T-helper 2 cell treated with Interferon-gamma antibody and Interleukin-4, amounts not matched to agents 5 μg/mL and 100 μg/mL, for 36 hours (primary cell): ENCODE results near the gene ANO10.
"Not testable (repeated sequence)": the region's sequence is repeated elsewhere in the genome, so short reads cannot be mapped to it uniquely, and the experiment has no call there.

Experiments
- DNase-seq: peaks from one replicate; pipeline ENCODE4 v3.0.0; 2021; ENCODE audit warnings: low spot score
- H3K27ac Mint-ChIP-seq: one replicate; pipeline ENCODE4 v1.8.0; 2021; ENCODE audit warnings: mild to moderate bottlenecking, mixed read lengths
- H3K27me3 Mint-ChIP-seq: one replicate; pipeline ENCODE4 v1.8.0; 2021; ENCODE audit warnings: low read depth, mixed read lengths
- H3K36me3 Mint-ChIP-seq: one replicate; pipeline ENCODE4 v1.8.0; 2021; ENCODE audit warnings: low read depth, mixed read lengths
- H3K4me1 Mint-ChIP-seq: one replicate; pipeline ENCODE4 v1.8.0; 2021; ENCODE audit warnings: low read depth, mixed read lengths
- H3K4me3 Mint-ChIP-seq: one replicate; pipeline ENCODE4 v1.8.0; 2022; ENCODE audit warnings: mild to moderate bottlenecking, moderate library complexity, mixed read lengths
- H3K9me3 Mint-ChIP-seq: one replicate; pipeline ENCODE4 v1.8.0; 2021; ENCODE audit warnings: mixed read lengths

The ANO10 gene

GRCh38 chr3:43505351-43505750, 116.5 kb downstream of the ANO10 start:
- DNase-seq = no peak
- Mint-ChIP-seq H3K4me1 (no peaks in the 10 kb centered on the region), H3K27ac (no peak overlapping the region), H3K36me3 (no peaks in the 10 kb centered on the region), H3K9me3 (no peaks in the 10 kb centered on the region), H3K27me3 (peaks cover 11% of the 10 kb centered on the region), H3K4me3 (no peak overlapping the region)

DNA sequence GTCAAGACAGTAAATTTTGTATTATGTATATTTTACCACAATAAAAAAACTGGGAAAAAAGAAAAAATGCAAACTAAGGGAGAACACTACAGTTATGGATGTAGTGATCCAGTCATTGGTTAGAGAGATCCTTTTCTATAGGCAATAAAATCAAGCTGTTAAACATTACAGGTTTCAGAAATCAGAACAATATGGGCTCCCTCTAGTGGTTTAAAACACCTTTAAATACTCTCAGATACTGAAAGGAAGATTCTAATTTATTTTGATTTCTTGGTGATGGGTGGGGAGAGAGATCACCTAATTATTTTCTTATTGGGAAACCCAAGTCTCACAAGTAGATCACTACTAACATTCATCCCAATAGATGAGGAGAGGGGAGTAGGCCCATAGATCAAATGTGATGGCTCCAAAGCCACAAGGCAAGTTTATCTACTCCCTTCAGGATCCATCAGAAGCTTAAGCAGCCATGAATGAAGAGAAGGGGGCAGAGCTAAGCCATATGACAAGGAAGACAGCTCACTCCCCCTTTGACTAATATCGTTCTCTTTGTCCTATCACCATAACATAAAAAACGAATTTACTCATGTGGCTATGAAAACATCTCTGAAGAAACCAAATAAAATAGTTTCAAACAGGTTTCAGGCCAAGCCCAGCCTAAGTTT, 118.6 kb downstream of the ANO10 start:
- no peak overlapping the region for H3K4me3 Mint-ChIP-seq
- H3K4me1 Mint-ChIP-seq = peaks cover 5% of the 10 kb centered on the region
- DNase-seq = no peak

DNA sequence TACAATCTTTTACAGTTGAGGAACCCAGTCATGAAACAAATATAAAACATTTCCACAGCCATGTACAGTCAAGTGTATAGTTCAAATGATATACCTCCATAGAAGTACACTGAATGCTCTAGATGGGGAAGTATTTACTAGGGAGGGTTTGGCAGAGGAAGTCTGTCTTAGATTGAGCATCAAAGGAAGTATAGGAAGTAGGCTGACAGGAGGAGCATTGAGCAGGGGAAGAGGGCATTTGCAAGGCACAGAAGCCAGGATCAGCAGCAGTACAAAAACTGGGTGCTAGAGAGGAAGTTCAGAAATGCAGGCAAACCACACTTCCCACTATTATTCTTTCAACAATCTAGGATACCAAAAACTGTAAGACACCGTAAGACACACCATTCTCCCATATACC, 122.6 kb downstream of the ANO10 start:
- H3K4me3 Mint-ChIP-seq = no peak overlapping the region
- H3K36me3 Mint-ChIP-seq = no peaks in the 10 kb centered on the region
- no peak overlapping the region for H3K27ac Mint-ChIP-seq
- no peaks in the 10 kb centered on the region for H3K9me3 Mint-ChIP-seq
- no peak for DNase-seq
- H3K4me1 Mint-ChIP-seq = peaks cover 5% of the 10 kb centered on the region
- H3K27me3 Mint-ChIP-seq = peaks cover 20% of the 10 kb centered on the region

More for the DNA sequence above, 118.6 kb downstream of the ANO10 start:
- Mint-ChIP-seq H3K36me3 (no peaks in the 10 kb centered on the region), H3K9me3 (no peaks in the 10 kb centered on the region), H3K27me3 (peaks cover 16% of the 10 kb centered on the region), H3K27ac (no peak overlapping the region)

GRCh38 chr3:43497905-43498365, 123.9 kb downstream of the ANO10 start:
- no peak overlapping the region for H3K4me3 Mint-ChIP-seq
- no peak for DNase-seq
- peaks cover 5% of the 10 kb centered on the region for H3K4me1 Mint-ChIP-seq
- no peaks in the 10 kb centered on the region for H3K36me3 Mint-ChIP-seq
- no peaks in the 10 kb centered on the region for H3K9me3 Mint-ChIP-seq
- H3K27me3 Mint-ChIP-seq = peaks cover 20% of the 10 kb centered on the region
- no peak overlapping the region for H3K27ac Mint-ChIP-seq

DNA sequence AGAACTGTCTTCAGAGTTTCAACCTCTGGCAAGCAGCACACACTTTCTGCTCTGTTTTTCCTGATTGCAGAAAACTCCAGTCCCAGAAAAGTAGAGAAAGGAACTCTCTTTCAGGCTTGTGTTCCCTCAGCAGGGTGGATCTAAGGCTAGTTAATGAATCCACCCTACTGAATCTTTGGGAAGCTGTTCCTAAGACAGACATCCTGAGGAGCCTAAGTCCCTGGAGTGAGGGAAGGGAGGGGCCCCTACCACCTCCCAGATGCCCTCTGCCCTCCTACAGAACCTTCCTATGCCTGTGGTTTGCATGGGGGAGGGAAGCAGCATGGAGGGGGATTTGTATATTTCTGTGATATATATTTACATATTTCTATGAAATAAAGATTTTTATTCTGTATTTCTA, 124.4 kb downstream of the ANO10 start:
- peaks cover 5% of the 10 kb centered on the region for H3K4me1 Mint-ChIP-seq
- no peaks in the 10 kb centered on the region for H3K36me3 Mint-ChIP-seq
- H3K27ac Mint-ChIP-seq = no peak overlapping the region
- no peak for DNase-seq
- no peaks in the 10 kb centered on the region for H3K9me3 Mint-ChIP-seq
- H3K4me3 Mint-ChIP-seq = no peak overlapping the region
- H3K27me3 Mint-ChIP-seq = peaks cover 21% of the 10 kb centered on the region

- Mint-ChIP-seq H3K4me3 (no peak overlapping the region), H3K9me3 (no peaks in the 10 kb centered on the region), H3K36me3 (no peaks in the 10 kb centered on the region), H3K27me3 (peaks cover 27% of the 10 kb centered on the region), H3K4me1 (peaks cover 7% of the 10 kb centered on the region), H3K27ac (no peak overlapping the region)
- DNase-seq = no peak
These were observed 125.0 kb downstream of the ANO10 start for GRCh38 chr3:43496740-43497375.

DNA sequence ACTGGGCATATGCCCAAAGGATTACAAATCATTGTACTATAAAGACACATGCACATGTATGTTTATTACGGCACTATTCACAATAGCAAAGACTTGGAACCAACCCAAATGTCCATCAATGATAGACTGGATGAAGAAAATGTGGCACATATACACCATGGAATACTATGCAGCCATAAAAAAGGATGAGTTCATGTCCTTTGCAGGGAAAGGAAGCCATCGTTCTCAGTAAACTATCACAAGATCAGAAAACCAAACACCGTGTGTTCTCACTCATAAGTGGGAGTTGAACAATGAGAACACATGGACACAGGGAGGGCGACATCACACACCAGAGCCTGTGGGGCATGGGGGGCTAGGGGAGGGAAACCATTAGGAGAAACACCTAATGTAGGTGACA, 128.9 kb downstream of the ANO10 start:
- H3K9me3 Mint-ChIP-seq = not testable (repeated sequence)

GRCh38 chr3:43491807-43492206, 130.0 kb downstream of the ANO10 start:
- not testable (repeated sequence) for DNase-seq, H3K36me3 Mint-ChIP-seq, H3K27ac Mint-ChIP-seq, H3K4me3 Mint-ChIP-seq, H3K4me1 Mint-ChIP-seq, H3K9me3 Mint-ChIP-seq
- peaks cover 24% of the 10 kb centered on the region for H3K27me3 Mint-ChIP-seq

More for the DNA sequence above, 128.9 kb downstream of the ANO10 start:
- not testable (repeated sequence) for H3K27ac Mint-ChIP-seq, H3K4me1 Mint-ChIP-seq, H3K36me3 Mint-ChIP-seq, H3K4me3 Mint-ChIP-seq, DNase-seq
- peaks cover 28% of the 10 kb centered on the region for H3K27me3 Mint-ChIP-seq

GRCh38 chr3:43490640-43491185, 131.1 kb downstream of the ANO10 start:
- H3K27me3 Mint-ChIP-seq = peaks cover 19% of the 10 kb centered on the region
- H3K27ac Mint-ChIP-seq = no peak overlapping the region
- H3K4me1 Mint-ChIP-seq = peaks cover 5% of the 10 kb centered on the region
- no peak for DNase-seq
- no peak overlapping the region for H3K4me3 Mint-ChIP-seq
- no peaks in the 10 kb centered on the region for H3K36me3 Mint-ChIP-seq
- H3K9me3 Mint-ChIP-seq = no peaks in the 10 kb centered on the region

DNA sequence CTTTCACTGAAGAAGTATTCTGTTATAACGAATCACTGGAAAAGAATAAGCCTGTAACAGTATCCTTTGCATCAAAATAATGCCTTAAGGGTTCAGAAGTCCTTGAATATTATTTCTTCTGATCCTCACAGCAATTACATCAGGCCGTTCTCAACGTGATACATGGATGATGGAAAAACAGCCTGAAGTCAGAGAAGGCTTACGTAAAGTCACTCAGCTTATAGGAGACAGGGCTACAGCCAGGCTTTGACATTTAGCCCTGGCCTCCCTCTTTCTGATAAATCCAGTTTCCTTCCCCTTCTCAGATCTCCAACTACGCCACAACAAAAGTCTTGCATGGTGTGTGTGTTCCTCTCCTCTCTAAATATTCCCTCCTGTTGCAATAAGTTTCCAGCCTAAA, 131.9 kb downstream of the ANO10 start:
- no peak overlapping the region for H3K27ac Mint-ChIP-seq
- no peak for DNase-seq

GRCh38 chr3:43485931-43486330, 135.9 kb downstream of the ANO10 start:
- no peak overlapping the region for H3K4me3 Mint-ChIP-seq
- H3K9me3 Mint-ChIP-seq = no peaks in the 10 kb centered on the region
- no peak overlapping the region for H3K27ac Mint-ChIP-seq
- DNase-seq = no peak
- H3K4me1 Mint-ChIP-seq = no peaks in the 10 kb centered on the region
- no peaks in the 10 kb centered on the region for H3K36me3 Mint-ChIP-seq
- peaks cover 11% of the 10 kb centered on the region for H3K27me3 Mint-ChIP-seq

More for the DNA sequence above, 131.9 kb downstream of the ANO10 start:
- H3K4me1 Mint-ChIP-seq = peaks cover 5% of the 10 kb centered on the region
- no peak overlapping the region for H3K4me3 Mint-ChIP-seq
- no peaks in the 10 kb centered on the region for H3K9me3 Mint-ChIP-seq
- no peaks in the 10 kb centered on the region for H3K36me3 Mint-ChIP-seq
- H3K27me3 Mint-ChIP-seq = peaks cover 19% of the 10 kb centered on the region

DNA sequence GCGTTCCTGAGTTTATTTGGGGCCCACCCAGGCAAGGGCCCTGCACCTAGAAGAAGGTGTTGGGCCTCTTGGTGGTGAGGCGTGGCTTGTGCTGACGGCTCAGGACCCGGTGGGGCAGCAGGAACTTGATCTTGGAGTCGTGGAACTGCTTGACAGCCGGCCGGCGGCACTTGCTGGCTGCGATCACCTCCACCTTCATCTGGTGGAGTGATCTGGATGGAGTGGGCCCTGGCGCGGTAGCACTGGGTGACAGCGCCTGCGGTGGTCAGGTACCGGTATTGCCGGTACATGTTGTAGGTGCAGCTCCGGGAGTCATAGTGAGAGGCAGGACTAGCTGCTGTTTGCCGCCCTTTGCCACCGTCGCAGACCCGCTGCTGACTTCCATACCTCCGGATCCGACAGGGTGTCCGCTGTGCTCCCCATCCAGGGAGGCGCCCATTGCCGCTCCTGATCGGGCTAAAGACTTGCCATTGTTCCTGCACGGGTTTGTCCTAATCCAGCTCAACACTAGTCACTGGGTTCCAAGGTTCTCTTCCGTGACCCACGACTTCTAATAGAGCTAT, 136.8 kb downstream of the ANO10 start:
- Mint-ChIP-seq H3K27me3 (peaks cover 3% of the 10 kb centered on the region), H3K4me1 (no peaks in the 10 kb centered on the region), H3K36me3 (no peaks in the 10 kb centered on the region), H3K27ac (no peak overlapping the region), H3K4me3 (no peak overlapping the region), H3K9me3 (no peaks in the 10 kb centered on the region)
- DNase-seq = no peak

GRCh38 chr3:43481375-43481774, 140.4 kb downstream of the ANO10 start:
- Mint-ChIP-seq H3K27ac (no peak overlapping the region), H3K4me3 (no peak overlapping the region), H3K4me1 (peaks cover 14% of the 10 kb centered on the region), H3K27me3 (peaks cover 5% of the 10 kb centered on the region), H3K36me3 (peaks cover 5% of the 10 kb centered on the region), H3K9me3 (peaks cover 7% of the 10 kb centered on the region)
- DNase-seq = no peak

DNA sequence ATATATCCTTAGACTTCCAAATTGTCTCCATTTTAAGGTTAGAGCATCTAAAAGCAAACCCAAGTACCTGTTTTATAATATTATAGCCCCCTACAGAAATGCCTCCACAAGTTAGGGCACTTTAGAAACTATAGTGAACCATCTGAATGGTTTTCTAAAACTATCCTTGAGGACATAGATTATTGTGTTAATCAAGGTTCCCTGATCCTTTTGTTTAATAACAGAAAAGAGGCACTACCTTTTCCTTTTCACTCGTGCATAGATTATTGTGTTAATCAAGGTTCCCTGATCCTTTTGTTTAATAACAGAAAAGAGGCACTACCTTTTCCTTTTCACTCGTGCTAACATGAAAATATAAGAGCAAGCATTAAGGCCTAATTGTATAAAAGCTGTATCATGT, 143.0 kb downstream of the ANO10 start:
- H3K27ac Mint-ChIP-seq, DNase-seq, H3K36me3 Mint-ChIP-seq, H3K27me3 Mint-ChIP-seq, H3K4me3 Mint-ChIP-seq, H3K9me3 Mint-ChIP-seq: not testable (repeated sequence)
- peaks cover 14% of the 10 kb centered on the region for H3K4me1 Mint-ChIP-seq
